SK-N-SH (cell line): ENCODE data around the gene USP40.

ENCODE experiments used
- CTCF ChIP-seq: fragments of 200-600 bp; sonication (generic); IDR thresholded peaks from 2 replicates; pipeline ENCODE4 v1.6.1; 2017; ENCODE audit warnings: antibody characterized with exemption, mild to moderate bottlenecking, moderate library complexity
- JUND ChIP-seq: IDR thresholded peaks from 2 replicates; pipeline ENCODE4 v1.4.0; 2012
- SIN3A ChIP-seq: IDR thresholded peaks from 2 replicates; pipeline ENCODE4 v1.6.1; 2012; ENCODE audit warnings: low read depth, mild to moderate bottlenecking, low read length, moderate library complexity, borderline replicate concordance

GRCh38 chr2:233487748-233488345 is 78.7 kb downstream of the USP40 start:
- TF ChIP-seq SIN3A (no peak), CTCF (no peak), JUND (no peak)
